Measurements from ENCODE around the gene VSIG10. TPM values are rescaled to one million over a fixed set of nuclear protein-coding genes. Genes with fewer than 3 reads are reported as not detected.

Gene VSIG10
- polyA plus RNA-seq, 3 donors = 18.3 to 32.1 (median 30.4) TPM

Other genes starting within 250 kb of the VSIG10 start
- 1 to 10 TPM in 2 of 3 donors, under 1 TPM in 1; 0.80 to 1.3 (median 1.1) TPM for gene KSR2, start 135.0 kb downstream of the VSIG10 start, polyA plus RNA-seq (ENCODE audit: insufficient read length in 3 of 3)
- 10 to 100 TPM; 33.1 to 38.1 (median 38.0) TPM for gene RFC5, start 87.3 kb downstream of the VSIG10 start, polyA plus RNA-seq (ENCODE audit: insufficient read length in 3 of 3)
- 10 to 100 TPM; 45.8 to 47.7 (median 46.5) TPM for gene WSB2, start 42.8 kb downstream of the VSIG10 start, polyA plus RNA-seq (ENCODE audit: insufficient read length in 3 of 3)
- 100 to 1,000 TPM; 302 to 348 (median 328) TPM for gene PEBP1, start 32.1 kb upstream of the VSIG10 start, polyA plus RNA-seq (ENCODE audit: insufficient read length in 3 of 3)